ENCODE measurements around the gene LLGL1.

Gene LLGL1

DNA sequence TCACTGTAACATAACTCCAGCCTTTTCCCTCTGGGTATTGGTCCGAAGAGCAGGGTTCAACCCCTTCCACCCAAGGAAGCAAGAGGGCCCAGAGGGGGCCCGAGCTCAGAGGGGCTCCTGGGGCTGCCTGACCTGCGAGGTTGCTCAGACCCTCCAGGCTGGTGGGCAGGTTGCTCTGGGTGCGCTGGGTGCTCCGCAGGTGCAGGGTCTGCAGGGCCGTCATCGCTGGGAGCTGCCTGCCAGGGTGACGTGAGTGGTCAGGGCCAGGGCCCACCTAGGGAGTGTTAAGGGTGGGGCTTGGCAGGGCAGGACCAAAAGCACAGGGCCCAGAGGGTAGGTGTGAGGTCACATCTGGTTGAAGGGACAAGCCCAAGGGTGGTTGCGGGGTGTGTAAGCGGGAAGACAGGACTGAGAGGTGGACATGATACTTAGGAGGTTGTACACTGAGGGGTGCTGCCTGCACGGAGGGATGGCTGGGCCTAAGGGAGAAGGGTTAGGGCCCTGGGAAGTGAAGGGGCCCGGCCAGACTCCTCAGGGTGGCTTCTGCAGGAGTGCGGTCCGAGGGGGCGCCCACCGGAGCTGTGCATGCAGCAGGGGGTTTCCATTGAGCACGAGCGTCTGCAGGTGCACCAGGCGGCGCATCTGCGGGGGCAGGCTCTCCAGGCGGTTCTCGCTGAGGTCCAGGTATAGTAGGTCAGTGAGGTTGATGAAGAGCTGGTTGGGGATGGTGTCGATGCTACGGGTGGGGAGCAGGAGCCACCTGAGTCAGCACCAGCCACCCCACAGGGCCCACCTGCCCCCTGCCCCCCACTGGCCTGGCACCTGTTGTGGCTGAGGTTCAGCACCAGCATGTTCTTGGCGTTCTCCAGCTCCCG is 28.7 kb downstream of the LLGL1 start:
- DNase-seq = no peak

DNA sequence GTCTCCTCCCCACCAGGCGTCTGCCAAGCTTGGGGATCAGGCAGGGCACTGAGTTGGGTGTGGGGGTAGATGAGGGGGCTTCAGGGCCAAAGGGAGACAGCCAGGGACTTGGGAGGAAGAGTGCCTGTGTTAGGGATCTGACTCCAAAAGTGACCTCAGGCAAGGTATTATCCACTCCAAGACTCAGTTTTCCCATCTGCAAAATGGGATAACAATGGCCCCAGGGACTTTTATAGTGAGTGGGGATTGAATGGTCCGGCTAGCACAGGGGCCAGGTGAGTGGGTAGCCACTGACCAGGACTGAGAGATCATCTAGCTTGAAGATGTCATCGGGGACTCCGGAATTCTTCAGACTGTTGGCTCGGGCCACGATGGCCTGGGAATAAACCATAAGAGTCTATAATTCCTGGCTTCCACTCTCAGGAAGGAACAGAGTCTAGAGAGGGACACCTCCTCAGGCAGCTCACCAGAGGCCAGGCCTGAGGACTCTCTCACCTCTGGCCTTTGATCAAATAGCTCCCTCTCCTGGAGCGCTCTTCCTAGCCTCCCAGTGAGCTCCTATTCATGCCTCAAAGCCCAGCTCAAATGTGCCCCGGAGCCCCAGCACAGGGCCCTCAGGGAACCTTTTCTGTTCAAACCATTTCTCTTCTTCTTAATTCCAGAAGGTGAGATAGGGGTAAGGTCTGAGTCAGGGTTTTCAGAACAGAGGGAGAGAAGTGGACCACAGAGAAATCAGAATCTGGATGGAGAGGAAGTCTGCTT is 29.6 kb downstream of the LLGL1 start:
- DNase-seq = no peak

DNA sequence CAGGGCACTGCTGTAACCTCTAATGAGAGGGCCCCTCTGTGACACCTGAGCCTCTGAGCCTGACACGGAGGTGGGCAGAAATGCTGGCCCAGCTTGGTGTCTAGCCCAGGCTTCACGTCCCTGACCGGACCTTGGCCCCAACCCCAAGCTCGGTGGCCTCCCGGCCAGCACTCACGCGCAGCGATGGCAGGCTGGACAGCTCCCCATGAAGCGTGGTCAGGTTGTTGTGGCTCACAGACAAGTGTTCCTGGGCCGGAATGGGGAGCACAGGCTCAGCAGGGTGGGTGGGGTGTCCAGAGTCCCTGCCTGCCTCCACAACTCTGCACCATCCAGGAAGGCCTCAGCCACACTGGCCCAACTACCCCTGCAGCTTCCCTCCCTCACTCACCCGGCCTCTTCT is 30.9 kb downstream of the LLGL1 start:
- DNase-seq = no peak

DNA sequence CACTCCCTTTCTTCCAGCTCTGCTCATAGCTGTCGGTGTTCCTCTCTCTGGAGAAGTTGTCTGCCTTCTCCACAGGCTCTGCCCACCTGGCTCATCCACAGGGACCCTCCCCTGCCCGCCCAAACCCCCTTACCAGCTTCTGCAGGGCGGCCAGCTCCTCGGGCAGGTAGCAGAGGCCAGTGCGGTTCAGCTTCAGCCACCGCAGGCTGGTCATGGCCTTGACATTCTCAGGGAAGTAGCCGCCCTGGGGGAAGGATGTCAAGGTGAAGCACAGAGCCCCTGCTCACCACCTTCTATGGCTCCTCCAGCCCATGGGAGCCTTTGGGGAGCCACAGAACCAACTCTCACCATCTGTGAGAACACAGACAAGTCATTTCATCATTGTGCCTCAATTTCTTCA is 31.3 kb downstream of the LLGL1 start:
- DNase-seq = no peak

DNA sequence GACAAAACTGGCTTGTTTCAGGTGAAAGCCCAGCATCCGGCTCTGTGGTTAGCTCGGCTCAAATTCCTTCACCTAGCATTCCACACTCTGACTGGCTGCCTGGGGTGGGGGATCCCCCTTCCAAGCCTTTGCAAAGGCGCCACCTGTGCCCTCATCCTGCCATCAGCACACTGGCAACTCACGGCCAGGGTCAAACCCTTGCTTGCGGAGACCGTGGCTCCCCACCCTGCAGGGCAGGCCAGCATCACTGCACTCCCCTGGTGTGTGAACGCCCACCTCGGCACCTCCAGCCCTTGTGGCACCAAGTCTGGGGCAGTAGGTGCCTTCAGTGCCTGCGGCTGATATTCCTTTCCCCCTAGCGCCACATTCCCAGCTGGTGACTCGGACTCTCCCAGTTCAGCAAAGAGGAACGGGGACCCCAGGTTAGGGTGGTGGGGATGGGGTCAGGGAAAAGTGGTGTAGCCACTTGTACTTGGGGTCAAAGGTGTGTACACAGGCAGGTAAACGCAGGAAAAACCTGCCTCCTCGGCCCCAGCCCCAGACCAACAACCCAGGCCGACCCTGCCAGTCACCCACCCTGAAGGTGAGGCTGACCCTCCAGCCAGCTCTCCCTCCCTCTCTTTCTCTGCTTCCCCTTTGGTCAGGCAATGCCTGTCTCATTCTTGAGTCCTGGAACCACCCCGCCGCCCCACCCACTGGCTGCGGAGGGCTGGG is 32.0 kb downstream of the LLGL1 start:
- peak; percentile 9 to 22 for DNase-seq

DNA sequence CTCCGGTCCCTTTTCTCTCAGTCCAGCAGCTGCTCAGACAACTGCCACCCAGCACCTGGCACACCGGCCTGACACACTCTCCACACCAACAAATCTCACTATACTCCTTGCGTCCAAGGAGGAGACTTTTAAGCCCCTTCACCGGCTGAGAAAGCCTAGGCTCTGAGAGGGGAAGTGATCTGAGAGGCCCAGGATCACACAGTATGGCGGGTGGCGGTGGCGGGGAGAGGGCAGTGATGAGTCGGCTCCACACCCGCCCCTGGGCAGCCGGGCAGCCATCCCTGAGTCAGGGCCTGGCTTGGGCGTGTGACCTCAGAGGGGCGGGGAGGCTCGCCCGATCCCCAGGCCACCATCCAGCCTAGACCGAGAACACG is 32.5 kb downstream of the LLGL1 start:
- peak; percentile 44 to 59 for DNase-seq

DNA sequence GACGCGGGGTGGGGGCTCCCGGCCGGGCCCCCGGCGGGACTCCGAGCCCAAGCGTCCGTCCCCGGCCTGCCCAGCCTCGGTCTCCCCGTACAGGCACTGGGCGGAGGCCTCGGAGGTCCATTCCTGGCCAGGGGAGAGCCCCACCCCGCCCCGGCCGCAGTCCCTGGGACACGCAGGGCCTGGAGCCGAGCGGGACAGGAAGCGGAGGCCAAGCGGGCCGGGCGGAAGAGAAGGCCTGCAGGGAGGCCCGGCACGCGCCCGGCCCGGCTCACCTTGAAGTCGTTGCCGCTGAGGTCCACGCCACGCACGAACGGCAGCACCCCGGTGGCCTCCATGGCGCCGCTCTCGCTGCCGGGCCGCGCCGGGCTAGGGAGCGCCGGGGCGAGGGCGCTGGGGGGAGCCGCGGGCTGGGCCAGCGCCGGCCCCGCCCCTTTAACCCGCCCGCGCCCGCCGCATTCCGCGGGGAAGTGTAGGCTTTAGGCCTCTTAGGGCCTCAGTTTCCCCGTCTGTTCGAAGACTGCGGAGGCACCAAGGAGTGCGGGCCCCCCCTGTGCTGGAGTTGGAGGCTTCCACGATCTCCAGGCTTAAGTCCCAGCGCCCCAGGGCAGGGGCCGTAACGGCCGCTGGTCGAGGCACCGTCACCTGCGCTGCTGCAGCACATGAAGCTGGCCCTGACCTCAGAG is 33.1 kb downstream of the LLGL1 start, which contains the start of gene FLII:
FLII (minus strand) TSS at position 383 of the 683 bp plus-strand sequence; CDS start at position 335, 48 bp downstream.
- DNase-seq = peak; percentile 12 to 60

DNA sequence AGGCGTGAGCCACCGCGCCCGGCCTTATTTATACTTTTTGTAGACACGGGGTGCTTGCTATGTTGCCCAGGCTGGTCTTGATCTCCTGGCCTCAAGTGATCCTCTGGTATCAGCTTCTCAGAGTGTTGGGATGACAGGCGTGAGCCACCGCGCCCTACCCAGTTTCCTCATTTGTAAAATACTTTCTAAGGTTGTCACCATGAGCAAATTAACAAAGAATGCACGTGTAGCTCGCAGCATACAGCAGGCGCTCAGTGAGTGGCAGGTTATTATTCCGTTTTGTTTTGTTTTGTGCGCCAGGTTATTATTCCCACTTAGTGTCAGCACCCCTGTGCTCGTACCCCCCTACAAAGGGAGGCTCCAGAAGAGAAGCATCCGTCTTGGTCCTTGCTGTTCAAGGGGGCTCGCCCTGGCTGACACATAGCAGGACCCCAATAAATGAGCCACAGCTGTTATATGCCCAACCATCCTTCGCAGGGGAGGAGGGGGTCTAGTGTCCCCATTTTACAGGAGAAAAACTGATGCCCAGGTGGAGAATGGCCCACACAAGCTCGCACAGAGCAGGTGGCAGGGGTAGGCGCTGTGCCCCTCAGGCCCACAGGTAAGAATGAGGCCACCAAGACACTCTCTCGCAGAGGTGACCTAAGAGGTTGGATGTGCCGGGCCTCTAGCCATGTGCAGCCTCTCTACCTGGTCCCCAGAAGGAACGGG is 34.3 kb downstream of the LLGL1 start:
- DNase-seq = no peak

DNA sequence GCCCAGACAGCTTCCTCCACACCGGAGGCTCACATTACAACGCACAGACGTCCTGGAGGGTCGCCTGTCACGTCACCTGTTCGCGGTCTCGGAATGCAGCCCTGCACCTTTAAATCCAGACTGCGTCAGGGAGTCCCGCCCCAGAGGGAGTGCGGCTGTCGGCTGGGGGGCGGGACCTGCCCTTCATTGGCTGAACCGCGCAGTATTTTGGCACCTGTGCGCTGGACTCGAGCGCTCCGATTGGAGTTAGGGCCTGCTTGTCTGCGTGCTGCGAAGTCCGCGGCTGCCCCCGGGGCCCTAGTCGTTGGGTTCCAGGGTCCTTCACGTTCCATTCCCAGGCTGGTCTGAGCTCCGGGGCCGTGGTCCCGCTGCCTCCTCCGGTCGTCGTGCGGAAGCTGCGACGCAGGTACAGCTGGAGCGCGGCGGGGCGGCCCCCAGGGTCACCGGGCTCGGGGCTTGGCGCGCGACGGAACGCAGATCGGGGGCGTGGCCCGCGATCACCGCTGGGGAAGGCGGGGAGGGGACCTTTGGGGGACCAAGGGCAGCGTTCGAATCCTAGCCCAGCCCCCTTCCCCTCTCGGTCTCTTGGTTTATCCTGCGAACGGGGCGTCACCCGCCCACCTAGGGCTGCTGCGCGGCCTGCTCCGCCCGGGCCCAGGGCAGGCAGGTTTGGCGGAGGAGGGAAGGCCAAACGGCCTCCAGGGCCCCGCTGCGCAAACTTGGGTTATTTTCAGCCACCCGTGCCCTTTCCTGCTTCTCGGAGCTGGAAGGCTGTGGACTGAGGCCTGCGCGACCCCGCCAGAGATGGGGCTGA is 35.1 kb downstream of the LLGL1 start, which contains the start of gene MIEF2:
MIEF2 (plus strand) TSS at position 331 of the 814 bp plus-strand sequence. CDS start 2,059 bp downstream, outside the sequence.
- DNase-seq = peak; percentile 90 to 94

DNA sequence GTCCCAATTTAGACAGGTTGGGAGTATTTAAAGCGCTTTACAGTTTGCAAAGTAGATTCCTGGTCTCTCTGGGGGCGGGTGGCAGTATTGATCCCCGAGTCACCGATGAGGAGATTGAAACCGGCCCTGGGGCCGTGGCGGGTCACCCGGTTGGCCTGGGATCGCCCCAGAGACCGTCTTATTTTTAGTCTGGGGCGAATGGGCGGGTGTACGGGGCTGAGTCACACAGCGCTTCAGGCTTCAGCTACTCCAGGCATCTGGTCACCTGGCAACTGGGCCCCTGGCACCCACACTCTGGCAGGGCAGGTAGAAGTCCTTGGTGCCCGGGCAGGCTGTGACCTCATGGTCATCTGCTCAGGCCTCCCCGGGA is 35.7 kb downstream of the LLGL1 start:
- peak in 1 of 2 donors; percentile 22 for DNase-seq

DNA sequence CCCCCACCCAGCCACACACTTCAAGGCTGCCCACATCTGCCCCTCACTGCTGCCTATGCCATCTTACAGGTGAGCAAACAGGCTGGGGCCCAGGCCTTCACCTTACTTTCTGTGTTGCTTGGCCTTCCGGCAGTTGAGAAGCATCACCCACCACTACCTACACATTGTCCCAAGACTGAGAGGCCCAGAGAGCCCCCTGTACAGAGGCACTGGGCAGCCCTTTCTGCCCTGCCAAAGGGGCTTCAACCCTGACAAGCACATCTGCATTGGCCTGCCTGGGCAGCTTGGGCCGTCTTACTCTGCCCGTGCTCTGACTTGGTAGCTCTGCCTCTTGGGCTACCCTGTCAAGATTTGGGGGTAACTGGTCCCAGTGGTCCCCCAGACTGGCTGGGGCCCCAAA is 36.2 kb downstream of the LLGL1 start:
- DNase-seq = no peak

DNA sequence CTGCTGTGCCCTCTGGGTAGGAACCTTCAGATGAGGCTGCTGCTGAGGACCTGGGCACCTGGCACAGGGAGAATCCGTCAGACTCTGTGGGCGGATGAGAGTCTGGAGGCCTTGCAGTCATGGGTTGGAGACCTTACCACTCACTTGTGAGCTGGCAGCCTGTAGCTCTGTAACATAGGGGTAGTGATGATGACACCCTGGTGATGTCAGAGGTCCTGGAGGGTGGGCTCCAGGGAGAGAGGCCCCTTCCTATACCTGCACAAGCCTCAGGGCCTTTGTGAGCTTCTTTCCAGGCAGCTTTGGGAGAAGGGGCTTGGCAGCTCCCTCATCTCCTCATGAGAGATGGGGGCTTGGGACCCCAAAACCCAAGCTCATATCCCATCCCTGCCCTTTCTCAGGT is 36.7 kb downstream of the LLGL1 start:
- no peak for DNase-seq

DNA sequence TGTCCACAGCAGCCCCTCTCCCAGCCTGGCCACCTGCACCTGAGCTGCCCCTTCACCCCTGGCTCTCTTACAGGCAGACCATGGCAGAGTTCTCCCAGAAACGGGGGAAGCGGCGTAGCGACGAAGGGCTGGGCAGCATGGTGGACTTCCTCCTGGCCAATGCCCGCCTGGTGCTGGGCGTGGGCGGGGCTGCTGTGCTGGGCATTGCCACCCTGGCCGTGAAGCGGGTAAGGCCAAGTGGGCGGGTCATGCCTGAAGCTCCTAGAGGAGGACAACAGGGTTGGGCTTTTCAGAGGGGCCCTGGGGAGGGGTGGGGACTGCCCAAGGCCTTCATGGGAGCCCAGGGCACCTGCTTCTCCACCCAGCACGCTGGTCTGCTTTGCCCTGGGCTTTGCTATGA is 37.2 kb downstream of the LLGL1 start:
- no peak for DNase-seq

DNA sequence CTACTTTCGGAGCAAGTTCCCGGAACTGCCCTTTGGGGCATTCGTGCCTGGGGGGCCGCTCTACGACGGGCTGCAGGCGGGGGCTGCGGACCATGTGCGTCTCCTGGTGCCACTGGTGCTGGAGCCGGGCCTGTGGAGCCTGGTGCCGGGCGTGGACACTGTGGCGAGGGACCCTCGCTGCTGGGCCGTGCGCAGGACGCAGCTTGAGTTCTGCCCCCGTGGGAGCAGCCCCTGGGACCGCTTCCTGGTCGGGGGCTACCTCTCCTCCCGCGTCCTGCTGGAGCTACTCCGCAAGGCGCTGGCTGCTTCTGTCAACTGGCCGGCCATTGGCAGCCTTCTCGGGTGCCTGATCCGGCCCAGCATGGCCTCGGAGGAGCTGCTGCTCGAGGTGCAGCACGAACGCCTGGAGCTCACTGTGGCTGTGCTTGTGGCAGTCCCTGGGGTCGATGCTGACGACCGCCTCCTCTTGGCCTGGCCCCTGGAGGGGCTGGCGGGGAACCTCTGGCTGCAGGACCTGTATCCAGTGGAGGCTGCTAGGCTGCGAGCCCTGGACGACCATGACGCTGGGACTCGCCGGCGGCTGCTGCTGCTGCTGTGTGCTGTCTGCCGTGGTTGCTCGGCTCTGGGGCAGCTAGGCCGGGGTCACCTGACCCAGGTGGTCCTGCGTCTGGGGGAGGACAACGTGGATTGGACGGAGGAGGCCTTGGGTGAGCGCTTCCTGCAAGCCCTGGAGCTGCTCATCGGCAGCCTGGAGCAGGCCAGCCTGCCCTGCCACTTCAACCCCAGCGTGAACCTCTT is 38.6 kb downstream of the LLGL1 start:
- no peak for DNase-seq

DNA sequence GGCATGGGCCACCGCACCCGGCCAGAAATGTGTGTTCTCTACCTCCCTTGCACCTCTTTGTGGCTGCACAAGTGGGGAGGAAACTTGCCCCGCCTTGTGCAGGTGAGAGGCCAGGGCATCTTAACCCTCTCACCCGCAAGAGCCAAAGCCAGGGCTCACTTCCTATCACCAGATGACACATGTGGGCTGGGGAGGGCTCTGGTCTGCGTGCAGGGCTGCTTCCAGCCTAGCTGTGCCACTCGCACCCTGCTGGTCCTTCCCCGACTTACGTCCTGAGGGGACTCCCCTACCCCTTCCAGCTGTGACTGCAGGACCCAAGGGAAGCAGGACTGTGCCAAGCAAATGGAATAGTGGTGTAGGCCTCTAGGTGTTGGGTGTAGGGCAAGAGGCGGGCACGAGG is 41.9 kb downstream of the LLGL1 start:
- no peak for DNase-seq

DNA sequence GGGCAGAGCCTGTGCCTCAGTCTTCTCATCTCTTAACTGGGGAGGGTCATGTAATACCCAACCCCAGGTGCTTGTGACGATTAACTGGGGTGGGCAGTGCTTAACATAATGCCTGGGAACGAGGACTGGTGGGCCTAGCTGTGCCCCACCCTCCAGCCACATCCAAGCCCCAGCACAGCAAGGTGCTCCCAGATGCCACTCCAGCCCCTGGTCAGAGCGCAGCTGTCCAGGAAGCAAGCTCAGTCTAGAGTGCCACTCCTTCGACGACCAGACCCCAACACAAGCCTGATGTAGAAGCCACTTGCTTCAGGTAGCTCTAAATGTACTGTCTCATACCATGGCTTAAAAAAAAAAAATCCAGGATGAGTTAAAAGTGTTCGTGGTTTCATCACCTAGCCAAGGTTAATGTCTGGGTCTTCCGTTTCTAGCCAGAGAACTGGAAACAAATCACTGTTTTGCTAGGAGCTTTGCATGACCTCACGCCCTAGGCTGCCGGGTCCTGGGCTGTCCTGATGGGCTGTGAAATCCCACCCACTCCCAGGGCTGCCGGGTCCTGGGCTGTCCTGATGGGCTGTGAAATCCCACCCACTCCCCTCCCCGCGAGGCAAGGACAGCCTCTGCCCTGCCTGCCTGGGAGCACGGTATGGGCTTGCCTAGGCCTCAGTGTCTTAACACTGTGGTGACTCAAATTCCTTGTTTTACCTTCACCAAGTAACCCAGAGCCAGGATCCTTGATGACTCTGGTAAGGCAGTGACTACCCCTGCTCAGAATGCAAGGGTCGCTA is 42.7 kb downstream of the LLGL1 start:
- DNase-seq = no peak

DNA sequence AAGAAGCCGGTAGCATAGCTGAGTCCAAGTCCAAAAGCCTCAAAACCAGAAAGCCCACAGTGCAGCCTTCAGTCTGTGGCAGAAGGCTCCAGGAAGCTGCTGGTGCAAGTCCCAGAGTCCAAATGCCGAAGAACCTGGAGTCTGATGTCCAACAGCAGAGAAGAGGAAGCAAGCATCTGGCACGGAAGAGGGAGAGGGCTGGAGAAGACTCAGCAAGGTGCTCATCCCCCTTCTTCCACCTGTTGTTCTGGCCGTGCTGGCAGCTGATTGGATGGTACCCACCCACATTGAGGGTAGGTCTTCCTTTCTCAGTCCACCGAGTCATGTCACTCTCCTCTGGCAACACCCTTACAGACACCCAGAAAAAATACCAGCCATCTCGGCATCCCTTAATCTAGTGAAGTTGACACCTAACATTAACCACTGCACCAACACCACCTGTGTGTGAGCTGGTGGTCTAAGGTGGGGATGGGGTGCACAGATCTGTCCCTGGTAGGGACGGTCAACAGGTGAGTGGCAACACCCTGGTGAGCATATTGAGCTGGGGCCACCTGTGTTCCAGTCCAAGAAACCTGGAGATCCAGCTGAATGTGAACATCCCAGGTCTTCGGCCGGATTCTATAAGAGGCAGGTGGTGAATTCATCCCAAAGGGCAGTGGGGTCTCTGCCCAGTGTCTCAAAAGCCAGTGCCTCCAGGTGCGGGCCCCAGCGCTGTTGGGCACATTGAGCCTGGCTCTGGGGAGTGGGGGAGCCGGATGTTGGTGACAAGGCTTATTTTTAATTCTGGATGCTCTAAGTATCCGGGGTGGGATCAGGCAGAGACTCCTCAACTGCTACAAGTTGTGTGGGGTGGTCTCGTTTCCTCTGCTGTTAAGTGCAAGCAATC is 44.9 kb downstream of the LLGL1 start:
- no peak for DNase-seq

DNA sequence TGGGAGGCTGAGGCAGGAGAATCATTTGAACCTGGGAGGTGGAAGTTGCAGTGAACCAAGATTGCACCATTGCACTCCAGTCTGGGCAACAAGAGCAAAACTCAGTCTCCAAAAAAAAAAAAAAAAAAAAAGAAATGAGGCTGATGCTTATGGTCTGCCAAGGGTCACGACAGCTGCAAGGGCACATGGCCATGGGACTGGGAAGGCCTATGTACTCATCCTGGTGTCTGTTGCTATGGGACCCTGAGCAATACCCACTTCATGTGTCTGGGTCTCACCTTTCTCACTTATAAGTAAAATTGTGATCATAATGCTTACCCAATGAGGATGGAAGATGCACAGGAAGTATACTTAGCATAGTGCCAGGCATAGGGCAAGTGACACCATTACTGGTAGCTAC is 51.6 kb downstream of the LLGL1 start:
- DNase-seq = no peak

Measured in CD4-positive, alpha-beta T cell treated with Interferon alpha-2 for 1 hour (primary cell).